AML-193 (cell line): ENCODE measurements around the gene PGBD4.
A peak's percentile ranks its signal among the peaks of the same experiment; 100 is the strongest.

ENCODE experiments used
- DNase-seq, 2 experiments: peaks; one replicate each; lab custom pipeline; 2025; lab: John Stamatoyannopoulos, UW

The PGBD4 gene

DNA sequence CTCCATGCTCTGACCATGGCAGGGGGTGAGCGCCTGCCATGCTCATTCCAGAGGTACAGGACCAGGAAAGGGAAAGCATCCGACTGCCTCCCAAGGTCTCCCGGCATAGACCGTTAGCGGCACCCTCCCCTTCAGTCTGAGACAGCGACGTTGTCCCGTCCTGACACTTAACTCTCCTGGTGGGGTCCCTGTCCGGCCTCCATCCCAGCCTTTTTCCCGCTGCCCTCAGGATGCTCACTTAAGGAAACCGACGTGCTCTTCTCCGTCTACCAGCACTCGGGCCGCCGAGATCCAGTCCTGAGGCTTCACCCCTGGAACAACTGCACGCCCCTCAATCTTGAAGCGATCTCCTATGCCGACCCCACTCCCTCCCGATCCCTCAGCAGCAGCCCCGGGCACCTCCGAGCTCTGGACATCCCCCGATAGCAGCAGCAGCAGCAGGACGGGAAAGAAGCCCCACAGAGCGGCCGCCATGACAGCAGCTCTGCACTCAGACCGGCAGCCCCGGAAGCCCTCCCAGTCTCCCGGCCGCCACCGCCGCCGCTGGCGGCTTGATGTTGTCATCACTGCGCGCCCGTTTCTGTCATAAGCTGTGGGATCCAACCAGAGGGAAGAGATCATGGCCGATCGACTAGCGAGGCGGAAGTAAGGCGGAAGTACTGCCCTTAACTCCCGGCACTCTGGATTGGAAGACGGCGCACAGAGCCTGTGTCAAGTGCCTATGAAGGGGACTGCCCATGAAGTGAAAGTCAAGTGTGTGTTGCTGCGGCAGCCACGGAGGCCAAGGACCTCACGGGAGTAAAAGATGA lies at the start of gene PGBD4, which contains the start of gene EMC7:
PGBD4 (plus strand) TSS at position 718 of the 809 bp plus-strand sequence. CDS start 449 bp downstream, outside the sequence.
EMC7 (minus strand) TSS at position 497 of the 809 bp plus-strand sequence; CDS start at position 474, 23 bp downstream.
- peak; percentile 98 for DNase-seq

DNA sequence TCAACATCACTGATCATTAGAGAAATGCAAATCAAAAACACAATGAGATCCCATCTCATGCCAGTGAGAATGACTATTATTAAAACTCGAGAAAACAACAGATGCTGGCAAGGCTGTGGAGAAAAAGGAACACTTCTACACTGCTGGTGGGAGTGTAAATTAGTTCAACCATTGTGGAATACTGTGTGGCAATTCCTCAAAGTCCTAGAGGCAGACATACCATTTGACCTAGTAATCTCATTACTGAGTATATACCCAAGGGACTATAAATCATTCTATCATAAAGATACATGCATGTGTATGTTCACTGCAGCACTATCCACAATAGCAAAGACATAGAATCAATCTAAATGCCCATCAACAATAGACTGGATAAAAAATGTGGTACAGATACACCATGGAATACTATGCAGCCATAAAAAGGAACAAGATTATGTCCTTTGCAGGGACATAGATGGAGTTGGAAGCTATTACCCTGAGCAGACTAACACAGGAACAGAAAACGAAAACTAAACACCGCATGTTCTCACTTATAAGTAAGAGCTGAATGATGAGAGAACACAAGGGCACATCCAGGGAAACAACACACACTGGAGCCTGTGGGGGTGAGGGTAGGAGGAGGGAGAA lies 47.7 kb upstream of the PGBD4 start:
- no peak for DNase-seq

DNA sequence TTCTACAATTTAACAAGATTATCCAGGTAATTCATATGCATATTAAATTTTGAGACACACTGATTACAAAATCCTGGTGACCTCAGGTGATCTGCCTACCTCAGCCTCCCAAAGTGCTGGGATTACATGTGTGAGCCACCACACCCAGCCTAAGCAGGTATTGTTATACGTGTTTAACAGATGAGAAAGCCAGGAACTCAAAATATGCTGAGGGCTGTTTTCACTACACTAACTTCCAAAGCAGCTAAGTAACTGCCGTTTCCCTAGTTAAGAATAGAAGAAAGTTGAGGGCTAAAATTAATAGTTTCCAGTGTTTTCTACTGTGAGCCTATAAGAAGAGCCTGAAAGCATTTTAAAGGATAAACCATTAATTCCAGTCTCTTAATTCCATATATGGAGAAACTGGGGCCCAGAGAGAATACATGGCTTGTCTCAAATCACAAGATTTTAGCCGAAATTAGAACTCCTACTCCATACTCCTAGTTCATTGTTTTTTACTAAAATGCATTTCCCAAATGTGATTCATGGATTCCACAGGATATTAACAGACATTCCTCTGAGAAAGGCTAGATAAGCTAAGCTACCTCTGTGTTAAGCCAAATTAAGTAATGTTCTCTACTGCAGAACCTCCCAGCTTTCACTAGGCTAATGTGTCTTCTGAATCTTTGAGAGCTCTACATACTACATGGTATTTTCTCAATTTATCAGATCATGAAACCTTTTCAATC lies 45.9 kb upstream of the PGBD4 start:
- DNase-seq, result no peak

DNA sequence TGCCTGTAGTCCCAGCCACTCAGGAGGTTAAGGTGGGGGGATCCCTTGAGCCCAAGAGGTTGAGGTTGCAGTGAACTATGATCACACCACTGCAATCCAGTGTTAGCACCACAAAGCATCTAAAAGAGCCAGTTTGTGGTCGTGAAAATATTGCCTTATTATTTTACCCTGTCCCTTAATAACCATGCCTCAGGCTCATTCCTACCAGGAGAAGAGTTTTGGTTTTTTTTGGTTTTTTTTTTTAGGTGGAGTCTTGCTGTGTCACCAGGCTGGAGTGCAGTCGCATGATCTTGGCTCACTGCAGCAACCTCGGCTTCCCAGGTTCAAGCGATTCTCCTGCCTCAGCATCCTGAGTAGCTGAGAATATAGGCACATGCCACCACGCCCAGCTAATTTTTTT lies 45.0 kb upstream of the PGBD4 start:
- no peak for DNase-seq

DNA sequence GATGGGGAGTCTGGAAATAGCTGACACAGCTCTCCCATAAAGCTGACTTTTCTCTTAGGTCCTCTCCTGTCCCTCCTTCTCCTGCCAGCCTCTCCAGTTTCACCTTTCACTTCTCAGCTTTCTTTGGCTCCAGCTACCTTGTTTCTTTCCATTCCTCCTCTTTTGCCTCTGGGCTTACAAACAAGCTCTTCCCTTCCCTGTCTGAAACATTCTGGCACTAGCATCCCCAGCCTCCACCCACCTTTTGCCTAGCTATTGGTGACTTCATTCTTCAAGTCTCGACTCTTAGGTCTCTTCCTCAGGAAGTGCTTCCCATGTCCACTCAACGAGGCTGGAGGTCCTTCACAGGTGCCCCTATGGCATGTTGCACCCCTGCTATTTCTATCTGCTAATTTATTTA lies 42.4 kb upstream of the PGBD4 start:
- no peak for DNase-seq

DNA sequence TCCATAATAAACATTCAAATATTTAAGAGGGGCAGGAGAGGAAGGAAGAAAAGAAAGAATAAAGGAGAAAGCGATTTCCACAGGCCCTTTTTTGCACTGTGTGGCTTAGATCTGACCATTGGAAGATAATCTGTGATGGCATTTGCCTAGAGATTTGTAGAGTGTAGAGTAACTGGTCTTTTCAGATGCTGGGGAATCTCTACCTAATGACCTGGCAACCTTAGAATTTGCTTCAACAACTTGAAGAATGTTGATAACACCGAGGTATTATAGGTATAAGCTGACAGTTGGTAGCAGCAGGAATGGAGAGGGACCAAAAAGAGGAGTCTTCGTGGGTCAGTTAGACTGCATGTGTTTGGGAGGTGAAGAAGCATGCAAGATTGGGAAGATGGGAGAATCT lies 41.9 kb upstream of the PGBD4 start:
- no peak for DNase-seq

DNA sequence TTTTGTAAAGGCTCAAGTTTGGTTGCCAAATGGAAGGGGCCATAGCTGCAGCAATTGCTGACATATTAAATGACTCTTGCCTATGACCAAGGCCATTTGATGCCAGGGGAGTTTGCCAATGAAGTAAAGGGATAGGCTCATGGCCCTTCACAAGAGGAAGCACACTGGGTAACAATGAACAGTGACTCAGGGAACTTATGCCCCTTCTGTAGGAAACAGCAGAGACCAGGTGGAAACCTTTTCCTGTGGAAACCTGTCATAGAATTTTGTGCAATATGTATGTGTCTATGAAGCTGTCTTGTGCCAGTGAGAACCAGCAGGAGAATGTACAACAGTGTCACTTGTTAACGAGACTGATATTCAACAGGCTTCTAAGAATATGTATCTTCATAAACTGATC lies 37.4 kb upstream of the PGBD4 start:
- DNase-seq, result no peak

DNA sequence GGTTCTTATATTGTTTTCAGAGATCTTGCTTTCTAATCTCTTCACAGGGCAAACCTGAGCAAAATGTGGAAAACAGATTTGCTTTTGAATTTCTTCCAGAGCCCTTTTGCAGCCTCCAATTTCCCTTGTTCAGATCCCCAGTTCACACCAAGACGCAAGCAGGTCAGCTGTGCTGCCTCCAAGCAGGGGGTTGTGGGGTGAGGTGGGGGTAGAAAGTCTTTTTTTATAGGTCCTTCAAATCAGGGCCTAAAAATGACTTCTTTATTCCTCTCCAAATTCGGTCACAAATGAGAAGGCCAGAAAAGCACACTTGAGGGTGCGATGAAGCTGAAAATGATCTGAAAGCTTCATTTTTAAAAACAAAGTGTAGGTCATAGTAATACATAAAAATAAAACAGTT lies 36.6 kb upstream of the PGBD4 start:
- no peak for DNase-seq

DNA sequence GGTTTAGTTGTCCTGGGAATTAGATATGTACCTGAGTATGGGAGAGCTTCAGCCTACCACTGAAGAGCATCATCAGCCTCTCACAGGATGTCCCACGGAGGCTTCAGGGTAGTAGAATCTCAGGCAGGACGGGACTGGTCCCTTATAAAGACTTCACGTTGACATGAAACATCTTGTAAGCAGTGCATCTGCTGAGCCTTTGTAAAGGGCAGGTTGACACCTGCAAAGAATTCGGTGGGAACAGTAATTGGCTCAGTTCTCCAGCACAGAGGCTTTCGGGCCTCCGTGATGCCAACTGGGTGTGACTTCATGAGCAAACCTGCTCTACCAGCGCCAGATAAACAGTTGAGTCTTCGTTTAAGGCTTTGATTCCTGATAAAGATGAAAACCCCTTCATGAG lies 35.9 kb upstream of the PGBD4 start:
- DNase-seq, result no peak

DNA sequence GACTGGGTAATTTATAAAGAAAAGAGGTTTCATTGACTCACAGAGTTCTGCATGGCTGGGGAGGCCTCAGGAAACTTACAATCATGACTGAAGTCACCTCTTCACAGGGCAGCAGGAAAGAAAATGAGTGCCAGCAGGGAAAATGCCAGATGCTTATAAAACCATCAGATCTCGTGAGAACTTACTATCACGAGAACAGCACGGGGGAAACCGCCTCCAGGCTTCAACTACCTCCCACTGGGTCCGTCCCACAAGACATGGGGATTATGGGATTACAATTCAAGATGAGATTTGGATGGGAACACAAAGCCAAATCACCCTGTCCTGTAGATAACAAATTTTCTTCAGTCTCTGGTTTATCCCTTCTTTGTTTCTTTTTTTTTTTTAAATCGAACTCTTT lies 31.9 kb upstream of the PGBD4 start:
- no peak for DNase-seq

DNA sequence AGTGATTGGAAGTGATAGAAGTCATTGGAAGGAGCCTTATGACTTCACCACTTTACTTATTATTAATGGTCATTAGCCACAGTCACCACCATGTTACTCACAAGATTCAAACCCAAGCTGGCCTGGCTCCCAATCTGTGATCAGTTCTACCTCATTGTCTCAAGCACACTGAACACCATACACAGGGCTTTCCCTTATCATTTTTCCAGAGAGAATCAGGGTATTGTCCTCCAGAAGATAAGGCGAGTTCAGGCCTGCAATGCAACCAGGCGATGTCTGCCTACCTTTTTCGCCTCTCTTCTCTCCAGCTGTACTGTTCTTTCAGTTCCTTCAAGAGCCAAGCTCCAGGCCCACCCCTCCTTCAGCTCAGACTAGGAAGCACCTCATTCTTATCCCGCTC lies 25.1 kb upstream of the PGBD4 start:
- DNase-seq, result no peak

DNA sequence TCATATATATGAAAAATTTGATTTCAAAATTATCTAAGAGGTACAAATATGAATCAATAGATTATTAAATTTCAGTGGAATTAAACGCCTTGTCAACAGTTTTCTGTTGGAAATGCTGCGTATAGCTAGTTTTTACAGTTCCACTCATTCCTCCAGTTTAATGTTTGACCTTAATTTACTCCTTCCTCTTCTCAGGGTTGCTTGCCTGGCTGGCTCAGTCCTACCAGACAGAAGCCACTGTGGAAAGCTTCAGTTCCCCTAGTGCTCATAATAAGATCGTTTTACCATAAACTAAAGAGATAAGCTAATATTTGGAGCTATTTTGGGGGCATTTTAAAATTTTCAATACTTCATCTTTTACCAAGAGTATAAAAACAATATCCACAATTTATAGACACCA lies 23.0 kb upstream of the PGBD4 start:
- DNase-seq, result no peak

DNA sequence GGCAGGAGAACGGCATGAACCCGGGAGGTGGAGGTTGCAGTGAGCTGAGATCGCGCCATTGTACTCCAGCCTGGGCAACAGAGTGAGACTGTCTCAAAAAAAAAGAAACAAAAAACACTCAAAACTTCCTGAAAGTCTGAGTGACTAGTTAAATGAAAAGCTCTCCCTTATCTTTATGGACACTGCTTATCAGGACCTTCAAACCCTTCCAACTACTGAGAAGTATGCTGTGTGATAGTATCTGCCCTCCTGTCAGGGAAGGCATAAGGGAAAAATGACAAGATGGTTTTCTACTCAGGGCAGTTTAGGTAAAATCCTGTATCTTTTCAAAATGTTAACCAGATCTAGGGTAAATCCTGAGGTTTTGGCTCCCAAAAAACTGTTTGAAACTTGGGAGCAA lies 22.0 kb upstream of the PGBD4 start:
- no peak for DNase-seq

DNA sequence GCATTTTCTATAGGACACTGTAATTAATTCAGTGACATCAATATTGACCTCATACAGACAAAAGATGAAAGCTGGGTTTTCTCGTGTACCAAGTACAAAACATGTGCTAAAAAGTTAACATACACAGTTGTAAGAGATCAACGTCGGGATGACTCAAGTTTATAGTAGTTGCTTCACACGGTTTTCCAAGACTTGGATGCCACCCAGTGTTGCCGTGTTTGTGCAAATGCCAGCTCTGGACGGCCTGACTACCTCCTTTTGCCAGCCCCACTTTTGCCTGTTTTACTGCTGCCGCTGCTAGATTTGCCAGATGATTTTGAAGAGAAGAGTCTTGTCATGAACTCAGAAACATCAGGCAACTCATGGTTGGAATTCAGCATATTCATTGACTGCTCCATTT lies 17.8 kb upstream of the PGBD4 start:
- no peak for DNase-seq

DNA sequence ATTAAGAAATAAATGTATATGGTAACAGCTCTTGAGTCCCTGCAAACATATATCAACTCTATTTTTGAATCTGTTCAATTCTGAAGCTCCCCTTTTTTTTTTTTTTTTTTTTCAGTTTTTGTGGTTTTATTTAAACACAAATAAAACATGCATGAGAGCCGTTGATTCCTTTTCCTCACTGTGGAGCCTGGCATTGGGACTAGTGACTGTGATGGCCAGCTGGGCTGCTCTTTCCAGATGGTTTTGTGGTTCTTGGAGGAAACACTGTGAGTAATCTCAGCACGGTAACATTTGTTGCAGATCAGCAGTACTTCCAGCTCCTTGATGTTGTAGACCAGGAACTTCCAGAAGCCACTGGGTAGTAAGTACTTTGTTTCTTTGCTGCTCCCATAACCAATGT lies 16.1 kb upstream of the PGBD4 start:
- no peak for DNase-seq

DNA sequence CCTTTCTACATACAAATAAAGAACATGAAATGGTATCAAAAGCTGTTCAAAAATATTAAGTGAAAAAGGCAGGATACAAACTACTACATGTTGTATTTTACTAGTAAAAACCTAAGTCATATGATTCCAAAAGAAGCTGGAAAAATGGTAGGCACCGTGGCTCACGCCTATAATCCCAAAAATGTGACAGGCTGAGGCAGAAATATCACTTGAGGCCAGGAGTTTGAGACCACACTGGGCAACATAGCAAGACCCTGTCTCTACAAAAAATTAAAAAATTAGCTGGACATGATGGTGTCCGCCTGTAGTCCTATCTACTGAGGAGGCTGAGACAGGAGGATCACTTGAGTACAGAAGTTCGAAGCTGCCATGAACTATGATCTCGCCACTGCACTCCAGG lies 2.0 kb upstream of the PGBD4 start:
- no peak for DNase-seq

DNA sequence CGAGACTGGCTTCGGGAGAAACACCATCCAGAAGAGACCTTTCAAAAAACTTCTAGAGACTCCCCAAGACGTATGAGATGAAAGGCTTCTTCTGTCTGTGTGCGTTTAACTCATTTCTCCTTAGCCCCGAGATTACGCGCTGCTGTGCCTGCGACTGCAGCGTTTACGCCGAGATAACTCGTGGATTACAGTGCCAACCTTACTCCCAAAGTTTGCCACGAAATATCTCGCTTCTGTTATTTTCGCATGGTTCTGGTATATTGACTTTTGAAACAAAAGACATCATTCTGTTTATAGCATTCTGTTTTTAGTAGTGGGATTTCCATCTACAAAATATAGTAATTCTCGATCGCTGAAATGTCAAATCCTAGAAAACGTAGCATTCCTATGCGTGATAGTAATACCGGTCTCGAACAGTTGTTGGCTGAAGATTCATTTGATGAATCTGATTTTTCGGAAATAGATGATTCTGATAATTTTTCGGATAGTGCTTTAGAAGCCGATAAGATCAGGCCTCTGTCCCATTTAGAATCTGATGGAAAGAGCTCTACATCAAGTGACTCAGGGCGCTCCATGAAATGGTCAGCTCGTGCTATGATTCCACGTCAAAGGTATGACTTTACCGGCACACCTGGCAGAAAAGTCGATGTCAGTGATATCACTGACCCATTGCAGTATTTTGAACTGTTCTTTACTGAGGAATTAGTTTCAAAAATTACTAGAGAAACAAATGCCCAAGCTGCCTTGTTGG lies 467 bp downstream of the PGBD4 start:
- no peak for DNase-seq

DNA sequence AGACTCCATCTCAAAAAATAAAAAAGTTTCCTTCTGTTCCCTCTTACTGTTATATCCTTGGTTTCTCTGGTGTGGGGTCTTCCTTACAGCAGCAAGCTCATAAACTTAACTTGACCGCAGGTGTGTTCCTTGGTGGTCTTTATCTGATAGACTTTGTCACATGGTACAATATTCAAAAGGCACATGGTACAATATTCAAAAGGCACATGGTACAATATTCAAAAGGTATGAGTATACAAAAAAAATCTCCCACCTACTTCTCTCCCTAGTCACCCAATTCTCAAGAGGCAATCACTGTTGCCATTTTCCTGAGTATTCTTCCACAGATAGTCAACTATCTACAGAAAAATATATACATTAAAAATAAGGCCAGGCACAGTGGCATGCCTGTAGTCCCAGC lies 4.5 kb downstream of the PGBD4 start:
- no peak for DNase-seq

DNA sequence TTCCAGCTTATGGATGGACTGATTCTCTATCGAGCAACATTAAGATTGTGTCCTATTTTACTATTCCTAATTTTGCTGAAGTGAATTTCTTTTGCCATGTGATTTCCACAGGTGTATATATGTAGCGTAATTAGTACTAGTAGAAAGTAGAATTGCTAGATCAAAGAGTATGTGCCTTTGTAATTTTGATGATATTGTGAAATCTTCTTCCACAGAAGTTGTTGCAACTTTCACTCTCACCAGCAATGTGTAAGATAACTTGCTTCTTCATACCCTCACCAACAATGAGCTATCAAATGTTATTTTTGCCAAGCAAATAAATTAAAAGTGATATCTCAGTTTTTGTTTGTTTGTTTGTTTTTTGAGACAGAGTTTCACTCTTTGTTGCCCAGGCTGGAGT lies 5.4 kb downstream of the PGBD4 start:
- DNase-seq, result peak; percentile 31 to 32

DNA sequence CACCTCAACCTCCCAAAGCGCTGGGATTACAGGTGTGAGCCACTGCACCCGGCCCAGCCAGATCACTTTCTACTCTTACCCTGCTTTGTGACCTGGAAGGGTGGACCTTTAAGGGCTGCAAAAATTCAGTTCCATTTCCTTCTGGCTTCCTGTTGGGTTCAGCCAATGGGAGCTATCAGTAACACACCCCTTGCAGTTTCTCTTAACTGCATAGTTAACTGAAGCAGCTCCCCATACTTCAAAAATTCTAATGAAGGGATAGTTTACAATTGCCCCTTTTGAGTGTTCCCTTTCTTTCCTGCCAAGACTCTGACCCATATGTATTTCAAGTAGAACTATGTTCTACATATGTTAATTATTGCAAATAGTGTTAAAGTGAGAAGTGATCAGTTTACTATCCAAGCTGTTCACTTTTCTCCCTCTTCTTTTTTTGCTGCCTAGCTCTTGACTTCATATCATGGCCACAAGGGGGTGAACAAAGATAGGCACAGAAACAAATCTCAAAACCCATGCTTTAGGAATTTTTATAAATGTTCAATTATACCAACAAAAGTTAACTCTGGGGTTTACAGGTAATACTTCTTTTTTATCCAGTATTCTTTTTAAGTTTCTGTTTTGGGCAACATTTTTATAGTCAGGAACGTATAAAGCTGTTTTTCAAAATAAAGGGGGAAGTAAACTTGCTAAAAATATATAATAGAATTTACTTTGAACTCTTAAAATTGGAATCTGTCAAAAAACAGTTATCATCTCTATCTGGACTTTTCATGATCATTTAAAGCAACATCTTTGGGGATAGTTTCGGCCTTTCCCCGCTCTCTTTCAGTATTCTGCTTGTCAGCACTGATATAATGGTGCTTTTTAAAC lies 8.1 kb downstream of the PGBD4 start:
- peak; percentile 60 to 64 for DNase-seq

DNA sequence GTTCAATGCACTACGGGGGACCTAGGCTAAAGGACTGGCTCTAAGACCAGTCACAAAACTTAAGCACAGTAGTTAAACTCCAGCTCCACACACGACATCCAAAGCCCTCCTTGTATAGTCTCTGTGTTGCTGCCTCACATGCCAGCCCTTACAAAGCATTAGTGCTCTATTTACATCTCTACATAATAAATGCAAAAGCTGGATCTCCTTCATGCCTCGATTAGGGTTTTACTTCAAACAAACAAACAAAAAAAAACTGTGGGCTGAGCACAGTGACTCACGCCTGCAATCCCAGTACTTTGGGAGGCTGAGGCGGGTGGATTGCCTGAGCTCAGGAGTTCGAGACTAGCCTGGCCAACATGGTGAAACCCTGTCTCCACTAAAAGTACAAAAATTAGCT lies 9.6 kb downstream of the PGBD4 start:
- DNase-seq, result no peak
